ENCODE results near the gene GJD4. TPM values are rescaled to one million over a fixed set of nuclear protein-coding genes. Genes with fewer than 3 reads are reported as not detected.

The GJD4 gene
- not detected for total RNA-seq

GRCh38 chr10:35605191-35605590 lies at the start of gene GJD4:
GJD4 (plus strand) TSS chr10:35605341; CDS start chr10:35605568, 227 bp downstream.
- intact Hi-C loops (cut with DNase I): no loop called here
- no peaks in the 10 kb centered on the region for H3K4me1 ChIP-seq
- H3K27ac ChIP-seq: no peak within 1 kb of the TSS
- DNase-seq: no peak
- no peak within 1 kb of the TSS for H3K9ac ChIP-seq (ENCODE audit: low read depth in 2 of 2, low read length in 2 of 2)
- H3K27me3 ChIP-seq: peaks cover 16% of the 10 kb centered on the region
- H3K9me3 ChIP-seq: no peaks in the 10 kb centered on the region
- TF ChIP-seq CTCF (IDR thresholded peaks at IDR 0.05): no peak
- no peak within 1 kb of the TSS for H3K4me3 ChIP-seq
- no peaks in the 10 kb centered on the region for H3K36me3 ChIP-seq

GRCh38 chr10:35555962-35556930 lies 48.9 kb upstream of the GJD4 start:
- H3K36me3 ChIP-seq: no peaks in the 10 kb centered on the region
- no peaks in the 10 kb centered on the region for H3K4me1 ChIP-seq
- no peak for DNase-seq
- intact Hi-C loops (cut with DNase I): no loop called here
- H3K4me3 ChIP-seq: no peak overlapping the region
- no peak overlapping the region for H3K27ac ChIP-seq
- no peaks in the 10 kb centered on the region for H3K9me3 ChIP-seq
- H3K9ac ChIP-seq (ENCODE audit: low read depth in 2 of 2, low read length in 2 of 2): no peak overlapping the region
- TF ChIP-seq CTCF (IDR thresholded peaks at IDR 0.05): no peak
- H3K27me3 ChIP-seq: no peaks in the 10 kb centered on the region

GRCh38 chr10:35558276-35558675 lies 46.9 kb upstream of the GJD4 start:
- no peak overlapping the region for H3K27ac ChIP-seq
- DNase-seq: no peak
- no peaks in the 10 kb centered on the region for H3K27me3 ChIP-seq
- intact Hi-C loops (cut with DNase I): no loop called here
- no peak overlapping the region for H3K9ac ChIP-seq (ENCODE audit: low read depth in 2 of 2, low read length in 2 of 2)
- no peak overlapping the region for H3K4me3 ChIP-seq
- no peaks in the 10 kb centered on the region for H3K4me1 ChIP-seq
- H3K36me3 ChIP-seq: no peaks in the 10 kb centered on the region
- no peaks in the 10 kb centered on the region for H3K9me3 ChIP-seq
- TF ChIP-seq CTCF (IDR thresholded peaks at IDR 0.05): no peak

- no peaks in the 10 kb centered on the region for H3K9me3 ChIP-seq
- no peak overlapping the region for H3K9ac ChIP-seq (ENCODE audit: low read depth in 2 of 2, low read length in 2 of 2)
- H3K27me3 ChIP-seq: no peaks in the 10 kb centered on the region
- intact Hi-C loops (cut with DNase I): no loop called here
- TF ChIP-seq CTCF (IDR thresholded peaks at IDR 0.05): no peak
- no peak for DNase-seq
- no peaks in the 10 kb centered on the region for H3K4me1 ChIP-seq
- no peak overlapping the region for H3K4me3 ChIP-seq
- no peak overlapping the region for H3K27ac ChIP-seq
- no peaks in the 10 kb centered on the region for H3K36me3 ChIP-seq
Measured at GRCh38 chr10:35559416-35559815, 45.7 kb upstream of the GJD4 start.

- Histone ChIP-seq H3K27ac (no peak overlapping the region), H3K4me3 (no peak overlapping the region), H3K36me3 (no peaks in the 10 kb centered on the region), H3K9ac (ENCODE audit: low read depth in 2 of 2, low read length in 2 of 2) (no peak overlapping the region), H3K4me1 (no peaks in the 10 kb centered on the region), H3K9me3 (no peaks in the 10 kb centered on the region), H3K27me3 (no peaks in the 10 kb centered on the region)
- intact Hi-C loops (cut with DNase I): loop anchor here (10.0 kb wide), 1 partner anchor 327 kb away; no protein-coding TSS in a partner anchor
- no peak for DNase-seq
- TF ChIP-seq CTCF (IDR thresholded peaks at IDR 0.05): no peak
Measured at GRCh38 chr10:35561715-35562114, 43.4 kb upstream of the GJD4 start.
